ENCODE data around the gene VPS37D.
"Not testable (repeated sequence)": the region's sequence is repeated elsewhere in the genome, so short reads cannot be mapped to it uniquely, and the experiment has no call there.

The VPS37D gene

GRCh38 chr7:73646785-73647724, 20.6 kb upstream of the VPS37D start:
- no peak for DNase-seq

- peak; percentile 17 to 22 for DNase-seq
Measured at GRCh38 chr7:73647725-73648592, 19.7 kb upstream of the VPS37D start.

GRCh38 chr7:73648593-73649332, 18.9 kb upstream of the VPS37D start:
- no peak for DNase-seq

GRCh38 chr7:73649576-73649975, 18.1 kb upstream of the VPS37D start:
- DNase-seq, result no peak

- DNase-seq, result no peak
Measured at GRCh38 chr7:73650524-73650923, 17.1 kb upstream of the VPS37D start.

GRCh38 chr7:73652541-73652949, 15.1 kb upstream of the VPS37D start:
- no peak for DNase-seq

GRCh38 chr7:73655309-73655708, 12.3 kb upstream of the VPS37D start:
- not testable (repeated sequence) for DNase-seq

GRCh38 chr7:73659983-73660382, 7.6 kb upstream of the VPS37D start:
- no peak for DNase-seq

GRCh38 chr7:73660594-73660993, 7.0 kb upstream of the VPS37D start:
- DNase-seq, result not testable (repeated sequence)

GRCh38 chr7:73663033-73663432, 4.6 kb upstream of the VPS37D start:
- no peak for DNase-seq

GRCh38 chr7:73668103-73668885, 663 bp downstream of the VPS37D start:
- no peak for DNase-seq

- no peak for DNase-seq
Measured at GRCh38 chr7:73668886-73669230, 1.2 kb downstream of the VPS37D start.

GRCh38 chr7:73669288-73669701, 1.7 kb downstream of the VPS37D start:
- no peak for DNase-seq

- DNase-seq, result no peak
Measured at GRCh38 chr7:73669858-73670385, 2.3 kb downstream of the VPS37D start.

- DNase-seq, result no peak
Measured at GRCh38 chr7:73671322-73671661, 3.7 kb downstream of the VPS37D start.

GRCh38 chr7:73671857-73672445, 4.3 kb downstream of the VPS37D start:
- no peak for DNase-seq

- no peak for DNase-seq
Measured at GRCh38 chr7:73674468-73675124, 7.0 kb downstream of the VPS37D start.

GRCh38 chr7:73676062-73676461, 8.4 kb downstream of the VPS37D start:
- DNase-seq, result not testable (repeated sequence)

GRCh38 chr7:73678862-73679261, 11.2 kb downstream of the VPS37D start:
- no peak for DNase-seq

- DNase-seq, result no peak
Measured at GRCh38 chr7:73679709-73680108, 12.1 kb downstream of the VPS37D start.

GRCh38 chr7:73680501-73680900, 12.9 kb downstream of the VPS37D start:
- DNase-seq, result no peak
